ENCODE measurements around the gene DLX4. TPM values are rescaled to one million over a fixed set of nuclear protein-coding genes. Genes with fewer than 3 reads are reported as not detected.

DLX4 gene
- total and polyA plus RNA-seq, 10 of the 15 experiments (the other 5 are each of a cell fraction or from before 2014, with no cell fraction given) = 0.05 to 0.29 (median 0.15) TPM

GRCh38 chr17:49928837-49929475 lies 40.0 kb upstream of the DLX4 start:
- ATAC-seq (no peak), DNase-seq (ENCODE audit: low read depth, low spot score) (no peak), FAIRE-seq (no peak)
- Histone ChIP-seq H4K20me1 (ENCODE audit: control insufficient read depth, insufficient read depth) (no peaks in the 10 kb centered on the region), H3K27me3 (replicated peaks in 1 of 2; ENCODE audit: control insufficient read depth in 2 of 2, insufficient read depth in 2 of 2, low read length in 1 of 2) (peaks cover 2 to 6% of the 10 kb centered on the region in 2 experiments; a peak in 3 of 4 replicates), H3K9me3 (replicated peaks; ENCODE audit: control insufficient read depth, insufficient read depth, low read length) (no peaks in the 10 kb centered on the region), H3K36me3 (ENCODE audit: control insufficient read depth in 2 of 2, insufficient read depth in 2 of 2, low read length in 1 of 2) (no peaks in the 10 kb centered on the region), H2AFZ (ENCODE audit: control insufficient read depth, low read depth, low read length) (no peak overlapping the region), H3K4me1 (ENCODE audit: control insufficient read depth, insufficient read depth, low read length) (no peaks in the 10 kb centered on the region), H3K79me2 (ENCODE audit: control insufficient read depth, insufficient read depth, low read length) (no peaks in the 10 kb centered on the region), H3K9ac (ENCODE audit: control insufficient read depth, insufficient read depth, low read length) (no peak overlapping the region), H3K27ac (ENCODE audit: control insufficient read depth, insufficient read depth) (no peak overlapping the region), H3K4me3 (no peak overlapping the region), H3K4me2 (ENCODE audit: control insufficient read depth, insufficient read depth) (no peak overlapping the region)
- BruUV-seq (replicated peaks) = no TSS peak
- TF ChIP-seq, protein P1, sequence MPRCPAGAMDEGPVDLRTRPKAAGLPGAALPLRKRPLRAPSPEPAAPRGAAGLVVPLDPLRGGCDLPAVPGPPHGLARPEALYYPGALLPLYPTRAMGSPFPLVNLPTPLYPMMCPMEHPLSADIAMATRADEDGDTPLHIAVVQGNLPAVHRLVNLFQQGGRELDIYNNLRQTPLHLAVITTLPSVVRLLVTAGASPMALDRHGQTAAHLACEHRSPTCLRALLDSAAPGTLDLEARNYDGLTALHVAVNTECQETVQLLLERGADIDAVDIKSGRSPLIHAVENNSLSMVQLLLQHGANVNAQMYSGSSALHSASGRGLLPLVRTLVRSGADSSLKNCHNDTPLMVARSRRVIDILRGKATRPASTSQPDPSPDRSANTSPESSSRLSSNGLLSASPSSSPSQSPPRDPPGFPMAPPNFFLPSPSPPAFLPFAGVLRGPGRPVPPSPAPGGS (IDR thresholded peaks at IDR 0.05; ENCODE audit: borderline replicate concordance, insufficient read depth, low read depth, low read length, poor library complexity, severe bottlenecking) = no peak
- no peak for TF ChIP-seq JUND (IDR thresholded peaks at IDR 0.05; ENCODE audit: low read depth, low read length)
- no peak for TF ChIP-seq RBBP5 (conservative IDR thresholded peaks at IDR 0.05)
- no peak for TF ChIP-seq GABPA (IDR thresholded peaks at IDR 0.05; ENCODE audit: low read depth)
- no peak for TF ChIP-seq ATF7 (IDR thresholded peaks at IDR 0.05; ENCODE audit: low read depth)
- TF ChIP-seq, protein P2, sequence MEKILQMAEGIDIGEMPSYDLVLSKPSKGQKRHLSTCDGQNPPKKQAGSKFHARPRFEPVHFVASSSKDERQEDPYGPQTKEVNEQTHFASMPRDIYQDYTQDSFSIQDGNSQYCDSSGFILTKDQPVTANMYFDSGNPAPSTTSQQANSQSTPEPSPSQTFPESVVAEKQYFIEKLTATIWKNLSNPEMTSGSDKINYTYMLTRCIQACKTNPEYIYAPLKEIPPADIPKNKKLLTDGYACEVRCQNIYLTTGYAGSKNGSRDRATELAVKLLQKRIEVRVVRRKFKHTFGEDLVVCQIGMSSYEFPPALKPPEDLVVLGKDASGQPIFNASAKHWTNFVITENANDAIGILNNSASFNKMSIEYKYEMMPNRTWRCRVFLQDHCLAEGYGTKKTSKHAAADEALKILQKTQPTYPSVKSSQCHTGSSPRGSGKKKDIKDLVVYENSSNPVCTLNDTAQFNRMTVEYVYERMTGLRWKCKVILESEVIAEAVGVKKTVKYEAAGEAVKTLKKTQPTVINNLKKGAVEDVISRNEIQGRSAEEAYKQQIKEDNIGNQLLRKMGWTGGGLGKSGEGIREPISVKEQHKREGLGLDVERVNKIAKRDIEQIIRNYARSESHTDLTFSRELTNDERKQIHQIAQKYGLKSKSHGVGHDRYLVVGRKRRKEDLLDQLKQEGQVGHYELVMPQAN (conservative IDR thresholded peaks at IDR 0.05) = no peak
- no peak for TF ChIP-seq BCL11A (IDR thresholded peaks at IDR 0.05; ENCODE audit: low read depth, low read length)
- no peak for TF ChIP-seq HDAC6 (IDR thresholded peaks at IDR 0.05; ENCODE audit: unreplicated experiment)
- ChIA-PET RAD21 (ENCODE audit: unreplicated experiment) (no interaction called here), SMC1A (ENCODE audit: uncharacterized antibody, unreplicated experiment) (no interaction called here), POLR2A (no interaction called here), CTCF (no interaction called here)
- in situ Hi-C loops (cut with MboI) = no loop called here
- intact Hi-C loops (cut with micrococcal nuclease; ENCODE audit: unreplicated experiment) = no loop called here
- WGBS (ENCODE audit: insufficient coverage, insufficient replicate concordance, low lambda C conversion rate, missing lambda C conversion rate) = 29% methylated on average over 6 of the region's 6 CpGs
